Inflammatory macrophage treated with lipopolysaccharide for 4 hours (primary cell): ENCODE data around the gene RAI1.

Experiments used
- DNase-seq: peaks from one replicate; pipeline ENCODE4 v3.0.0-alpha.2; 2020

Gene RAI1

DNA sequence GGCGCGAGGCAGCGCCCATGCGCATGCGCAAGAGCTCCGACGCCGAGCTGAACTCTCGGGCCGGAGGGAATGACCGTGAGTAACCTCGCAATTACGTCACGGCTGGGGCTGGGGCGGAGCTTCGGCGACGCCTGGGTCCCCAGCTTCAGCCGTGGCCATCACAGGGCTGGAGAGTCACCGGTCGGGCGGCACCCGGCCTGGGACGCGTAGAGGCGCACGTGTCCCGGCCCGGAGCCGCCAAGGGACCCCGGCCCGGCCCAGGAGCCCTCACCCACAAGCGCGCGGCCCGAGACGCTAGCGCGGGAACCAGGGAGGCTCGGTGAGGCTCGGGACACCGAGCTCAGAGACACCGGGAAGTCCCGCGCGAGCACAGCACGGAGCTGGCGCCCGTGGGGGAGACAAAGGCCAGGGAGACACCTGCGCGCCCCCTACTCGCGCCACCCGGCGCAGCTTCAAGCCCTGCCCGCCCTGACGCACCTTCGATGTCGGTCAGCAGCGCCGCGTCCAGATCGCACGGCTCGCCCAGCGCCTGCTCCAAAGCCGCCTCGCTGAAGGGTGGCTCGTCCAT is 155.1 kb downstream of the RAI1 start:
- peak; percentile 99 for DNase-seq

DNA sequence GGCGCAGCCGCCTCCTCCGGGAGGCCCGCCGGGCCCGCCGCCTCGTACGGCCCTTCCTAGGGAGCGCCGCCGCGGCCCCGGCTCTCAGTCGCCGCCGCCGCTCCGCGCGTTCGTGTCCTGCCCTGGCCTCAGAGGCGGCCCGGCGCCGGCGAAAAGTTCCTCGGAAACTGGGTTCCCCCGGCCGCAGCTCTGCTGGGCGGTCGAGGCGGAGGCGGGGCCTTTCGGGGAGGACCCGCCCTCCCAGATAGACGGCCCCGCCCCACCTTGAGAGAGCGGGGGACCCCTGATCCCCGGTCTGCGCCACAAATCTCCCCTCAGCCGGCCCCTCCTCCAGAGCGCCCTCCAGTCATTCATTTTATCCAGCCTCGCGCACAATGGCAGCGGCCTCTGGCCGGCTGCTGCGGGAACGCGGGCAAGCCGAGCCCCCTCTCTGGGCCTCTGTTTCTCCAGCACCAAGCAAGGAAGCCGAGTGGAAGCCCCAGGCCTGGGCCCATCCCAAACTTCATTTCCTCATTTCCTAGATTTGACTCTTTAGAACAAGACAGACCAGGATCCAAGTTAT is 155.6 kb downstream of the RAI1 start, which contains the start of gene SREBF1:
TSS of gene SREBF1 (minus strand) at position 169 of the 562 bp plus-strand sequence. CDS start 169 bp downstream, outside the sequence.
- DNase-seq = peak; percentile 66

DNA sequence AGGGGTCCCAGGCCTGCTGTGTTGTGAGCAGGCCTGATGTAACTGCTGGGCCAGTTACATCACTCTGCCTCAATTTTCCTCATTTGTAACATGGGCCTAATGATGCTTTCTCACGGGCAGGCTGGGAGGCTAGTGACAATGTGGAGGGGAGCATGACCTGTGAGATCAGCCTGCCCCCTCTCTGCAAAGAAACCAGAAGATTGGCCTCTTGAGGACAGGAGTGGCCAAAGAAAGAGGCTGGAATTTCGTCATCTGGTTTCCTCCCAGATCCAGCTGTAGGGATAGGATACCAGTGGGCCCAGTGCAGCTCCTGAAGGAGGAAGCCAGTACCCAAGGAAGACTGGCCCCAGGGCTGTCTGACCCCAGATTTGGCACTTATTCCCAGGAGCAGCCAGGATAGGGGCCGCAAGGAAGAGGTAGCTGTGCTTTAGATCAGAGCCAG is 156.1 kb downstream of the RAI1 start:
- peak; percentile 62 for DNase-seq

DNA sequence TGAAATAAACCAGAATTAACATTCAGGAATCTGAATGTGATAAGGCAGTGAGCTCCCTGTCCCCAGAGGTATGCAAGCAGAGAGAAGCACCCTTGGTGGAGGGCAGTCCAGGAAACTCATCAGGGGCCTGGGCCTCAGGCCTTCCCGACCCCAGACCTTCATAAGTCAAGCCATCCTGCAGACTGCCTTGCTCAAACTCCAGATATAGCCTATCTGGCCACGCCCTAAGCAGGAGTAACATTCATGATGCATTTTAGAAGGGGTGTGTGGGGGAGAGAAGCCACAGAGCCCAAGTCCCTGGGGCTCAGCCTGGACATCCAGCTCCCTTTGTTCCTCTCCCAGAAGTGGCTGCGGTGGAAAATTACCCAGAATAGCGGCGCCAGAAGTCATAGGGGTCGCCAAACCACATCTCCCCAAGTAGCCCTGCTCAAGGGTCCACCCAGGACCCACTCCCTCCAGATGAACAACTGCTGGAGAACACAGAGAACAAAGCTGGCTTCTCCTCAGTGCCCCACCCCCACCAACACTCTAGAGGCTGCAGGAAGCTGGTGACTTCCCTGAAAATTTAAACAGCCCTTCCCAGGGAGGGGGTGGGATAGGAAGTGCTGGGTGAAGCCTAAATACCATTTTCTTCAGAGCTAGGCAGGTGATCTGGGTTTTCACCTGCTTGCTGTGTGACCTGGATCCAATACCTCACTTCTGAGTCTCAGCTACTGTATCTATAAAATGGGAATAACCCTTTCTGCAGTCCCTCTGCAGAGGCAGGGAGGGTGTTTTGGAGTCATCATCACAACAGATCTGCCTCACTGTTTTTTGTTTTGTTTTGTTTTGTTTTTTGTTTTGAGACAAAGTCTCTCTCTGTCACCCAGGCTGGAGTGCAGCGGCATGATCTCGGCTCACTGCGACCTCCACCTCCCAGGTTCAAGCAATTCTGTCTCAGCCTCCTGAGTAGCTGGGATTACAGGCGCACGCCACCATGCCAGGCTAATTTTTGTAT is 157.0 kb downstream of the RAI1 start:
- peak; percentile 60 for DNase-seq

DNA sequence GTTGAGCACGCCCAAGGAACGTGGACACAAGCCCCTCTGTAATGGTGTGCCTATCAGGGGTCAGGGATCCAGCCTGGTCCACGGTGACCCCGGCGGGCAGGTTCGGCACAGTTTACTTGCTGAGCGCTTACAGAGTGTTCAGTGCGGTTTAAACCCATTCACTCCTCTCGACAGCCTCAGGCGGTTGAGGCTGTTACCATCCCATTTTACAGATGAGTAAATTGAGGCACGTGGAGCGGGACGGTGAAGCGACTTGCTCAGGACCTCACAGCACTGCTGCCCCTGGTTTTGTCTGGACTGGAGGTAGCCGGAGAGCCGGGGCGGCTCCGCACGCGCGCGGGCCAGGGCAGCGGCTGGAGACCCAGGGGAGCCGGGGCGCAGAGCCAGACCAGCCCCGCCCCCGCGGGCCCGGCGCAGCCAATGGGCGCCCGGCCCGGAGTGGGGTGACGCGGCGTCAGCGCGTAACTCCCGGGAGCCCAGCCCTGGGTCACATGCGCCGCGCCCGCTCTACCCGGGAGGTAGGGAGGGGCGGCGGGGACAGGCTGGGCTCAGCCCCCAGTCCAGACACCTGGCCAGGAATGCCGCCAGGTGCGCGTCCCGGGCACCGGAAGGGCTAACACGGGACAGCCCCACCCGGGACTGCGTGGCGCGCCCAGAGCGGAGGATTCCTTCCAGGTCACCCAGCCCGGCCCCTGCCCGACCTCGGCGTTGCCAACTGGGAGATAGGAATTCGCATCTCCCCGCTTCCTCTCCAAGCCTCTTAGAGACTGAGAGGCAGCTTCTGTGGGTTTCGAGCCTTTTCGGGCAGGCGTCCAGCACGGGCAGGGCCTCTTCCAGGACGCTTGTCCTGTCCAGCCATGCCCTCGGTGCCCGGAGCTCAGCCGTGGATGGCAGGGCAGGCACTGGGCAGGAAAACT is 158.8 kb downstream of the RAI1 start:
- DNase-seq = peak; percentile 89

DNA sequence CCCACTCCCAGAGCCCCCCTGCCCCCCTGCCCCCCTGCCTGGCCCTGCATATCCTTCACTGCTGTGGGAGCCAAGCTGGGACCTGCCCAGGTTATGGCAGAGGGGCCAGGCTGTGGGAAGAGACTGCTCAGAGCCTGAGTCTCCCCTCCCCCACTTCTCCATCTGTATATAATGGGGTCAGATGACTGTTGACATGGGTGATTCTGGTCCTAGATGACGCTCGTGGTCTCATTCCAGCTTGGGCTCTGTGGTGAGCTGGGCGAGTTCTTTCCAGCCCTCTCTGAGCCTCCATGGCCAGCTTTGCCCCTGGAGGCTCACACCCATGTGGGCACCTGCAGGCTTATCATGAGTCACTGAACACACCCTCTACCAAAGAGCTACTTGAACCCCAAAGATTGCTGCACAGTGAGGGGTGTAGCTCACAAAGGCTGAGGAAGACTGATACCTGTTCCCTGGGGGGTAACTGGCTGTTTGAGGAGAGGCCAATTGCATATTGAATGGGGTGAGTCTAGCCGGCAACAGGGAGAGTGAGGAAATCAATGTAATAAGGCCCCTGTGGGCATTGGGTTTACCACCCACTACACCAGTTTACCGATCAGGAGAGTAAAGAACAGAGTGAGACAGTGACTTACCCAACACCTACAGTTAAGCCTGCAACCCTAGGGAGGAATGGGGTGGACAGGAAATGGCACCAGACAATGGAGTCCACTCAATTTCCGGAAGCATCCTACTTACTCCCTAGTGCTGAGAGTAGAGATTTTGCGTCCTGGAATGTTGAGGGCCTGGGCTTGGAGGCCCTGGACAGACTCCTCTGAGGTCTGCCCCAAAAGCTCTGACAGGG is 159.7 kb downstream of the RAI1 start:
- peak; percentile 45 for DNase-seq

DNA sequence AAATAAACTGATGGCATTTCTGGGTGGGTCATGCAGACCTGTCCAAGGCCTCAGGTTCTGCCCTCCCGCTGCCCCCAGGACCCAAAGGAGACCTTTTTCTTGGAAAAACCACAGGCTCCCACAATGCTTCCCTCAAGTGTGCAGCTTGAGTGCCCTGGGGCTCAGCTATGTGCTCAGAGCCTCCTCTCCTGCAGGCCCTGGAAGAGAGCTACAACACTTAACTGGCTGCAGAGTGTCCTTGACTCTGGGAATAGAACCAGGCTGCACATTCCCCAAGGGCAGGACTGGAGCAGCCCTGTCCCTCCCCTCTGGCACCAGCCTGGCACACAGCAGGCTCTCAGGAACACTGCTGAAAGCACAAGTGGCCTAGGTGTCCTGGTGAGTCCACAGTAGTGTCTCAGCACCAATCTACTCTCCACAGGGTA is 160.4 kb downstream of the RAI1 start:
- DNase-seq = no peak

DNA sequence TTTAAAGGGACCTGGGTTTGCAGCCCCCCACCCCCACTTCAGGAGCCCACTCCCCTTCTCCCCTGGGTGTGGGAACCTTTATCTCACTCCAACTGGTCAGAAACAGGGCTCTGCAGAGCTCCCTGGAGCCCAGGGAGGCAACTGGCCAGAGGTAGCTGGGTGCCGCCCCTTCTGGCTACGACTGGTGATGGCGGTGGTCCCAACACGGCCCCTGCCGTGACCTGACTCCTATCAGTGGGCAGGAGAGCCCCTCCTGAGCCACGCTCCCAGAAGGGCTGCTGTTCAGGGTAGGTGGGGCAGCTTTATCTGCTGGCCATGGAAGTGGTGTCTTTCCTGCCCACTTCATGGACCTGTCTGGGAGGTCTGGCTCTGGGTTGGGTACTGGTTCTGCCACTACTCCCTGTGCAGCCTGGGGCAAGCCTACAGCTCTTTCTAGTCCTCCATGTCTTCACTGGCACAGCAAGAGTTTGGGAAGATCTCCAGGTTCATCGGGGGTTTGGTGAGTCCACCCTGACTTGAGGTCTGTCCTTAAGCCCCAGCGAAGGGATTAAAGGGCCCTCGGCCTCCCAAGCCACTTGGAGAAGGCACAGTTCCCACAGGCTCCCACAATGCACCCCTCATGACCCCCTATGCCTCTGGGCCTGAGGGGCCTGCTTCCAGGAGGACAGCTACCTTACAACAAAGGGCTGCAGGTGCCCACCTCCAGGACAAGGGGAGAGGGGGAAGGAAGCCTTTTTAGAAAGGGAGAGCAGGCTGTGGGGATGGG is 161.0 kb downstream of the RAI1 start:
- no peak for DNase-seq

DNA sequence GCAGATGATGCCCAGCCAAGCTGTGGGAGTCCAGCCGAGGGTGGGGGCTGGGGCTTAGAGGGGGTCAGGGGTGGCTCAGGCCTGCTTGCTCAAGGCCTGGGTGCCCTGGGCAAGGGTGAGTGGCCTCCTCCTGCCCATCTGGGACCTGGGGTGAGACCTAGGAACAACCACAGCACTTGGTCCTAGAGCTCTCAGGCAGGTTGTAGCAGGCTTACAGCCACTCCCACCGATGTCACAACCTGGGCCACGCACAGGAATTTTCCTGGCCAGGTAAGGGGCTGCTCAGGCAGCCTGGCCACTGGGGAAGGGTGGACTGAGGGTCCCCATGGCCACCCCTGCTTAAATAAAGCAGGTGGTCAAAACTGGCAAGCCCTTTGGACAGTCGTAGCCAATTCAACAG is 161.8 kb downstream of the RAI1 start:
- no peak for DNase-seq

DNA sequence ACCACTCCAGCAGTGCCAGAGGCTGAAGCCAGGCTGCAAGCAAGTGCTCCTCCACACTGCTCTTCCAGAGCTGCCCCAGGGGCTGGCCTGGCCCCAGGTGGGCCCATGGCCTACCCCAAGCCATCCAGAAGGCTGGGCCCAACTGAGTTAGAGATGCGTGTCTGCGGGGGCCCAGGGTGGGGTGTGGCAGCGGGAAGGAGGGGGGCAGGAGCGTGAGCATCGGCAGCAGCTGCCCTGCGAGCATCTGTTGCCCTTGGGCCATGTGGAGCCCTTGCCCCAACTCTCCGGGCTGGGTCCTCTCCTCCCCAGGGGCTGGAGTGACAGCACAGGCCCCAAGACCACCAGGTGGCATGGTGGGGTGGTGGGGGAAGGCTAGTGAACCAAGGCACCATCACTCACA is 162.8 kb downstream of the RAI1 start:
- DNase-seq = no peak

DNA sequence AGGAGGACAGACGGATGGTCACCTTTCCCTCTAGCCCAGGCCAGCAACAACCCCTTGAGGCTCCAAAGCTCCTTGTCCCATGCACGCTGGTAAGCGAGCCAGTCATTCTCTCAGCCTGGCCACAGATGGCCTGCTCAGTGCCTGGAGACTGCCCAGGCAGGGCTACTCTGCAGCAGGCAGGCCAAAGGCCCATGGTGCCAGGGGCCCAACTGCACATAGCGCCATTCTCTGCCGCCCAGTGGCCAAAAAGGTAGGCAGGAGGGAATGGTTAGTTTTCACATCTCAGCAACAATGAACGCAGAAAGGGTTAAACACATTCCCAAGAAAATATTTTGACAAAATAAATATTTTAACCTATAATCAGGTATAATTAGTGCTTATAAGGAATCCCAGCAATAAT is 163.2 kb downstream of the RAI1 start:
- DNase-seq = no peak

DNA sequence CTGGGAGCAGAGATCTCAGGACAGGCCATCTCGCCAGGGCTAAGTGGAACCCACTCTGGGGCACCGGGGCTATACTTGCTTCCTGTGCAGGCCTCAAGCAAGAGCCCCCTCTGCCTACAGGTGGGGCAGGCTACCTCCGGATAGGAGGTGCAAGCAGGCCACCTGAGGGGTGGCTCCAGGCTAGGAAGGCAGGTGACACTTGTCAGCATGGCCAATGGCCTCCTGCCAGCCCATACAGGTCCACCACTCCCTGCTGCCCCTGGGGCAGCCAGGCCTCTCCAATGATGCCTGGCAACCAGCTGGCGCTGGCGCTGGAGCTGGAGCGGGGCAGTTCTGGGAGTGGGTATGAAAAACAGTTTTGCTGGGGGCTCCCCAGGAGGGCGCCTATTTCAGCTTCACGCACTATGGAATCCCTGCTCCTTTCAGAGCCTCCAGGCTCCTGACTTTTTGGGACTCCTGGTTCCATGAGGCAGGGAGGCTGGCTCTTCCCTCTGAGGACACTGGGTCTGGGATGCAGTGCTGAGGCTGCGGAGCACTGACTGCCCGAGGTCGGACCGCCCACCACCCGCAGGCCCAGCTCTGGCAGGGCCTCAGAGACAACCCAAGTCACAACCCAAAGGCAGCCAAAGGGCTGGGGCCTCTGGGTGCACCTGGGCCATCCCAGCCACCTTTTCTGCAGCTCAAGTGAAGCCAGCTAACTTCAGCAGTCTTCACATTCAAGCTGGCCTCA is 164.0 kb downstream of the RAI1 start:
- DNase-seq = no peak

DNA sequence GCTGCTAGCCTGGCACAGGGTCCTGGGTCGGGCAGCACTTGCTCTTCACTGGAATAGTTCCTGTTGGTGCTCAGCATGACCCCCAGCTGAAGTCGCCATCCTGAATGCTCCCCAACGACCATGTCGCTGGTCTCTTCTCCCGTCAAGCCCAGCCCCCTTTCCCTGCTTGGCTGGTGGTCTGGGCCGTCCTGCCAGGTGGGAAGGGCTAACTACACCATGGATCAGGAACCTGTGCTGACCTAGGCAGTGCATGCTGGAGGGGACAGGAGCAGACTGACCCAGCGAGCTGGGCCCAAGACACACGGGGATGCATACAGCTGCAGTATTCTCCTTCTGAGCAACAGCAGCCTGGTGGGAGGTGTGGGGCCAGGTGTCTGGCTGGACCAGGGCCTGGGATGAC is 164.7 kb downstream of the RAI1 start:
- no peak for DNase-seq

DNA sequence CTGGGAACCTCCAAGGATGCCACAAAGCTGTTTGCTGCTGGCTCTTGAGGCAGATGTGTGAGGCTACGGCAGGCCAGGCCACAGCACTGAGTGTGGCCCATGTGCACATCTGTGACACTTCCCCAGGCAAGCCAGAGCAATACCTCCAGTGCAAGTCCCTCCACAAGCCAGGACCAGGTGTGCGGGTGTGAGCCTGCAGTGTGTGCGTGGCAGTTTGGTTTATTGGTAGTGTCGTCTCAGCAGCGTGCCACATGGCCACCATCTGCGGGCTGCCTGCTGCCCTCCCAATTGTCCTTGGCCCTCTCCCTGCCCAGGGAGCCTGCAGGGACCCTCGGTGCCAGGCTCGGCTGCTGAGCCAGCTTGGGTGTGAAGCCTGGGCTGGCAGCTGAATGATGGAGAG is 165.4 kb downstream of the RAI1 start:
- DNase-seq = no peak

DNA sequence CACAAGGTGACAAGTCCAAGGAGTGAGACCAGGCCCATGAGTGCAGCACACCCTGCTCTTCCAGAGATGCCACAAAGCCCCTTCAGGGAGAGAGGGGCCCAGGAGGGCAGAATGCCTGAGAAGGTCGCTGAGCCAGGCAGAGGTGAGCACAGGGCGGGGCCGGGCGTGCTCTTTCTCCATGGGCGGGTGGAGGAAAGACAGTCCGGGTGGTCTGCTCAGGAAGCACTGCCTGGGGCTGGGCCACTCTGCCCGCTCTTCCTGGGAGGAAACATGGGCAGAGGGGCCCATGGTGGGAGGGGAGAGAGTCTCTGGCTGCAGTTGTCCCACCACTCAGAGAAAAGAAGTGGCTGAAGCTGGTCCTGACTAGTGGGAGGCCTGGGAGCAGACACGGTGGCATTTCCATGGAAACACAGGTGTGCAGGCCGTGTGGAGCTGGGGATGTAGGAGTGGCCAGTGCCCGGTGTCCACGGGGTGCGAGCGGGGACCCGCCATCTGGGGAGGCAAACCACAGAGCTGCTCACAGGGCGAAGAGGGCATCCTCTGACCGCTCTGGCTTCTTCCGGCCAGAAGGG is 165.9 kb downstream of the RAI1 start:
- DNase-seq = no peak

DNA sequence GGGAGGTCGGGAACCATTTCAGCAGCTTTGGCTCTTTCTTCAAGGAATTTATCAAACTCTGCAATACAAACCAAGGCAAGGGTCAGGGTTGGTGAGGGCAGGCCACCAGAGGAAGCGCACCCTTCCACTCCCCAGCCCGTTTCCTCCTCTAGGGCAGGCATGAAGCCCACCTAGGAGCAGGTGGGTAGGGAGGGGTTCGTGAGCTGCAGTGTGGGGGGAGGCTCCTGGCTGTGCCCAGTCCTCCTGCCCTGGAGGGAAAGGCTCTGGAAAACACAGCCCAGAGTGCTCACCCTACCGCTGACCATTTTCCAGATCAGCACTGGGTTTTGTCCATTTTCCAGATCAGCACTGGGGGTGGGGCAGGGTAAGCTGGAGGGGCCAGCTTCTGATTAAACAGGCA is 166.5 kb downstream of the RAI1 start:
- no peak for DNase-seq

DNA sequence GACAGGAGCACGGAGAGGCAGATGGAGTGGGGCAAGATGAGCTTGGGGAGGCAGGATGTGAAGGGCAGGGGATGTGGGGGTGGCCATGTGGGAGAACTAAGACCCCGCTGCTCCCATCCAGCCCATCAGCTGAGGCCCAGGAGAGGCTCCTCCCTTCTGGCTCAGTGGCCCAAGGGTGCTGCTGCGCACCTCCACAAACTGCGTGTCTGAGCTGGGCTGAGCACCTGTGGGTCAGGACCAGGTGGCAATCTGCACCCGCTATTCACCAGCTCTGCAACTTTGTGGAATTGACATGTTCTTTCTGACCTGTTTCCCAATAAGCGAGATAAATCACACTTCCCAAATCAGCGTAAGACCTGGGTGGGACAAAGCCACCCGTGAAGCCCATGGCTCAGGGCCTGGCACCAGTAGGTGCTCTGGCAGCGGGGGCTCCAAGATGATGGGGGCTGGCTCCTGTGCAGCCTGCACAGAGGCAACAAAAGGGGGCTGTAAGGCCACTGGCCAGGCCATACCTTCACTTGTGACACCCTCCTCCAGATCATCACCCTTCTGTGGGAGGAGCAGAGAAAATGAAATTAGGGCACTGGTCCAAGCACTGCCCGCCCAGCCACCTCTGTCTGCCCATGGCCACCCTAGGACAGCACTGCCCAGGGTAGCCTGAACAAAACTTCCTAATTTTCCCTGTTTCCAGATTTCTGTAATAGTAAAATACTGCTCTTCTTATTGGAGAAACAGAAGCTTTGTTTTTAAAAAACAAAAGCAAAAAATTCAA is 167.2 kb downstream of the RAI1 start:
- DNase-seq = peak; percentile 40

DNA sequence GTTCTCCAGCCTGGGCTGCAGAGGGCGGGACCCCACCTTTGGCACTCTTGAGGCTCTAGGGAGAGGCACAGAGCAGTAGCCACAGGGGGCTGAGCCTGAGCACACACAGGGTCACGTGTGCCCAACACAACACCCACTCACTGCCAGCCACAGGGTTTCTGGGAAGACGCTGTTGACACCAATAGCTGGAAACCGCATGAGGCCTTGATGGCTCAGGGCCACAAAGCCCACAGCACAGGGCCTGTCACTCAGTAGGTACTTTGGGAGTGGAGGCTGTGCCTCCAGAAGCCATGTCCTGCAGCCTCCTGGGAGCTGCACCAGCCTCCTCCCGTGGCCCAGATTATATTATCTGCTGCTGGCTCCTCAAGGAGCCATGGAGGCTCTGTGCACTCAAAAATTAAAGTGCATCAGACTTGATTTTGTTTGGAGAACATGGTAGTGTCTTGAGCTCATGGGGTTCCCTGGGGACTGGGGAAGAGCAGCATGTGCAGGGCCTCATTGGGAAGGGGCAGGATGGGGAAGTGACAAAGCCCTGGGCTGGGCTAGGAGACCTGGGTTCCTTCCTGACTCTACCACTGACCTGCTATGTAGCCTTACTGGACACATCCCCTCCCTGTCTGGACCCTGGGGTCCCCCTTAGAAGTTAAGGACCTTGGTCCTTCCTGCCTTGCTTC is 168.0 kb downstream of the RAI1 start:
- peak; percentile 85 for DNase-seq
